ENCODE data around the gene NFKBIZ.

The NFKBIZ gene

GRCh38 chr3:101825904-101826445 is 23.3 kb upstream of the NFKBIZ start:
- DNase-seq (ENCODE audit: low read depth in 2 of 2): no peak

DNA sequence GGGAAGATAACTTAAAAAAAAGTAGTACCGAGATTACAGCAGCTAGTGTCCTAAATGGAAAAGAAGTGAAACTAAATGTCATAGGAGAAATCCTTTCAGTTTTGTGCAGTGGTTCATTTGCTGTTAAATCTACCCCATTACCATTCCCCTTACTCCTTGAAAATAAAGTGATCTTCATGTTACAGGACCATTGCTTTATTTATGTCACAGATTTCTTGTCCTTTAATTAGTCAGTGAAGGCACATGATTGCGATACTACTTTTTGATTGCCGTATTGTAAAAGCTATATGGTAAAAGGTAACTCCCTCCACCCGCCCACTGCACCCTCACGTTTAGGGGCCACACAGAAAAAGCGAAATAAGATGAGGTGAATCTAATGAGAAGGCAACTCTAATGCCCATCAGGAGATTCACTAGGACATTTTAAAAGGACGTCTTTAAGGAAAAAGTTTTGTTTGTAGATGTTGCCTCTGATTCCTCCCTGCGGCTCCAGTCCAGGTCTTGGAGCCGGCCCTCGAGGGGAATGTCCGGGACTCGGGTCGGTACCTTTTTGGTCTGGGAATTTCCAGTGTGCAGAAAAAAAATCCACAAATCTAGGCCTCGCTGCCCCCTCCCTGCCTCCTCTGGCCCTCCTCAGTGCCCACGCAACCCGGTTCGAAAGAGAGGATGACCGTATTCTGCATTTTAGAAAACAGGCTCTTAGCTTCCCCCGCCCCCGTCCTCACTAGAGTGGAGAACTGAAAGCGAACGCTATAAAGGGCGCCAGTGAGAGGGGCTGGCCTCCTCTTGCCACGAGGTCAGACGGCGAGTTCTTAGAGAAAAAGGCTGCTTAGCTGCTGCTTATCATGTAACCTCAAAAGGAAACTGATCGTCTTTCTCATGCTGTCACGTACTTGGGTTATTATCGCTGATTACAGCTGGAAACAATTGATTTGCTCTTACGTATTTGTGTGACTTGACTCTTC is 21.8 kb upstream of the NFKBIZ start:
- peak; percentile 70 to 81 for DNase-seq (ENCODE audit: low read depth in 2 of 2)

DNA sequence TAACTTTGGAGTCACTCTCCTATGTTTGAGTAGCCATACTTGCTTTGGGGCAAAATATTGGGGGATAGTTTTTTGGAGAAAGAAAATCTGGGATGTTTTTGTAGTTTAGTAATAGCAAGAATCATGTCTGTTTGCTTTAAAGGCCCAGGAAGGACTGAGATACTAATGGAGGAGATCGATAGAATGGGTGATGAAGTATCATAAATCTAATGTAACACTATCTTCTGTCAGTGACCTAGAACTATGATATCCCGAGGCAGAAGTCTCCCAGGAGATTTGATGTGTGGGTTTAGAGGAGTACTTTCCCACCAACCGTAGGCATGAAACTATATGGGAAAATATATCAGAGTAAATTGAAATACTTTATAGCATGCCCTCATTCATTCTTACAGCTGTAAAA is 21.0 kb upstream of the NFKBIZ start:
- no peak for DNase-seq (ENCODE audit: low read depth in 2 of 2)

GRCh38 chr3:101828691-101829436 is 20.4 kb upstream of the NFKBIZ start:
- peak in 1 of 2 donors; percentile 28 for DNase-seq (ENCODE audit: low read depth in 2 of 2)

- DNase-seq (ENCODE audit: low read depth in 2 of 2): no peak
Observed at GRCh38 chr3:101829437-101829830, 19.9 kb upstream of the NFKBIZ start.

DNA sequence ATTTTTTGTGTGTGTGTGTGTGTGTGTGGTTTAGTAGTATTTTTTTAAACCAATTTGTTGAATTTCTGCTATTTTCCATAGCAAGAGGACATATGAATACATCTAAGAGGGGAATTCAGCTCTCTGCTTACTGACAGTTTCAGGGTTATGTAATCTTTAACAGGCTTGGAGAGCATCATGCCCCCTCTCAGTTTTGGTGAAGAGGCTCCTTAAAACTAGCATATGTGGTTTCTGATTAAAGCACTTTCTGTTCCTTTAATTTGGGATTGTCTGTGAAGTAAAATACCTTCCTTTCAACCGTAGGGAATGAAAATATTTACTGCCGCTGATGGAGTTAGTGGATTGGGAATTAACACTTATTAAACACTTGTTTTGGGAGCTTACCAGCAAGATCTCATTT is 19.4 kb upstream of the NFKBIZ start:
- no peak for DNase-seq (ENCODE audit: low read depth in 2 of 2)

DNA sequence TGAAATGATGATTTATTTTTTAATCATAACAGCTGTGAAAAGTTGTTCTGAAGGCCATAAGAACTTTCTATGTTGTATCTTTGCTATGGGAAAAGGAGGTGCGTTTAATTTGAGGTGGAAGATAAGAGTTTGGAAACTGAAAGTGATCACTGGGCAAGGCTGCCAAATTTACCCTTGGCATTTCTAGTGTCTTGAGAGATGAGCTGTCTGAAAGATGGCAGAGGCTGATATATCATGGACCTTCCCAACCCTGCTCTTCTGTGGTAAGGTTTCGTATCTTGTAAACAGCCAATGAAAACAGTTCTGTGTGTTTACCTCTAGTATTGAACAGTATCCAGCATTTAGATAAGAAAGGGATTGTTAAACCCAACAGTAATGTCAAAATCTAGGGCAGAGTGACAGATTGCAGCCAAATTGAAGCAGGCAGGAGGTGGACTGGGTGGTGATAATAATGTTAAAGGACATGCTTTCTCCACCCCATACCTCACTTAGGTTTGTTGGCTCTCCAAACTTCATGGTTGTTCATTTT is 15.8 kb upstream of the NFKBIZ start:
- no peak for DNase-seq (ENCODE audit: low read depth in 2 of 2)

- no peak for DNase-seq (ENCODE audit: low read depth in 2 of 2)
Observed at GRCh38 chr3:101835676-101836075, 13.6 kb upstream of the NFKBIZ start.

- no peak for DNase-seq (ENCODE audit: low read depth in 2 of 2)
Observed at GRCh38 chr3:101836160-101836559, 13.2 kb upstream of the NFKBIZ start.

DNA sequence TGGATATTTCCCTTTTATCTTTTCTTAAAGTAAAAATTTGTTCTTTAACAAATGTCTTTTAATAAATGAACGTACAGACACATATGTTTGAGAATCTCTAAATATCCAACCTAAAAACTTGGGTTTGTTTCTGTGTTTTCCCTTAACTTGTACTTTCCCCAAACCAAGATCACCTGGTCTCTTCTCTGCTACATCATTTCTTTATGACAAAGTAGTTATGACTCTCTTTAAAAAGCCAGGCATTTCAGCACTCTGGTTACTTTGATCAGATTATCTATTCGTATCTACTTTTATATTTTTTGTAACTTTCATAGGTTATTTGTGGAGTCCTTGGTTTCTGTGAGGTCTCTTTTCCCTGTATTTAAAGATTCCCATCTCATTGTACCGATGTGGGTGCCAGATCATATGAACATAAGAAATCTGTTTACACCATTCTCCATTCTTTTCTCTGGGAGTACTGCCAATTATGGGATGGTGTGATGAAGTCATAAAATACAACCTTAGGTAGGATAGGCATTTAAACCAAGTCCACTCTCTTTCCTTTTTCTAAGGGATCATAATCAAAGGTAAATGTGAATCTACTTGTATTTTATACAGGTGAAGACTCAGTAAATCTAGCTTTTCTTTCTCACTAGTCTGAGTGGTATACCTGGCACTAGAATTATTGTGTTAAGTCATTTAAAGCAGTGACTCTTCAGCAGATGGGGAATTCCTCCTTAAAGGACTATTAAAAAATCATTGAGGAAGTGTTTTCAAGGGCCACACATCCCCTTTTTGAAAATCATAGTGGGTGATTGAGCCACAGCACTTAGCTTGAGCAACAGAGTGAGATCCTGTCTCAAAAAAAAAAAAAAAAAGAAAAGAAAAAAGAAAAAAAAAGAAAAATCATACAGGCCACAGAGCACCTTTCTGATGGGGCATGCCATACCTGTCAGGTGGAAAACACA is 12.4 kb upstream of the NFKBIZ start:
- DNase-seq (ENCODE audit: low read depth in 2 of 2): no peak

DNA sequence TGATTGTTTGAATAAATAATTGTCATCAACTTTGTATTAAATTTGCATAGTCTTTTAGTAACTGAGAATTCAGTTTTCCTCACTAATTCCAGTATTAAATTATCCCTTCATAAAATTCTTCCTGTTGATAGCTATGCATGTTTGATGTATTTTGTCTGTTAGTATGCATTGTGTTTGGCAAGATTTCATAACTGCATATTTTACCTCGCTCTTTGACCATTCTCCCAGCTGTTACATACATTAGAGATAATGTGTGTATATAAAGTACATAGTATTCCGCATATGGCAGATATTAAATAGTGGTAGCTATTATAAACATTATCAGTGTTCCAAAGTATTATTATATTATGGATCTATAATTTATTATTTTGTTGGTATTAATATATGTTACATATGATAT is 10.6 kb upstream of the NFKBIZ start:
- no peak for DNase-seq (ENCODE audit: low read depth in 2 of 2)

DNA sequence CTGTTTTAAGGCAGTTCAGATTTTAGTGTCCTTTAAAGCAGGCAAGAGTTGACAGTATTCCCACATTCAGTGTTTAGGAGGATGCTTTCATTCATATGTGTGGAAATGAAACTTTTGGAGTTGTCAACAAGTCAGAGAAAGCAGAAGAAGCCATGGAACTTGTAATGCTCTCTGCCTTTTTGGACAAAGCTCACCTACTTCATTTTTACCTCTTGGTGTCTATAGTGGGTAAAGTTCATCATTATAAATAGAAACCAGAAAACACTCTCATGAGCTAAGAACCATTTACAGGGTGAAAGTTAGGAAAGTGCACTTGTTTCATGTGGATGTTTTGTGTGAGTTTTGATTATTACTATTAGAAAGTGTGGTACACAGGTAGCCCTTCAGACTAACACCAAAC is 9.2 kb upstream of the NFKBIZ start:
- DNase-seq (ENCODE audit: low read depth in 2 of 2): no peak

DNA sequence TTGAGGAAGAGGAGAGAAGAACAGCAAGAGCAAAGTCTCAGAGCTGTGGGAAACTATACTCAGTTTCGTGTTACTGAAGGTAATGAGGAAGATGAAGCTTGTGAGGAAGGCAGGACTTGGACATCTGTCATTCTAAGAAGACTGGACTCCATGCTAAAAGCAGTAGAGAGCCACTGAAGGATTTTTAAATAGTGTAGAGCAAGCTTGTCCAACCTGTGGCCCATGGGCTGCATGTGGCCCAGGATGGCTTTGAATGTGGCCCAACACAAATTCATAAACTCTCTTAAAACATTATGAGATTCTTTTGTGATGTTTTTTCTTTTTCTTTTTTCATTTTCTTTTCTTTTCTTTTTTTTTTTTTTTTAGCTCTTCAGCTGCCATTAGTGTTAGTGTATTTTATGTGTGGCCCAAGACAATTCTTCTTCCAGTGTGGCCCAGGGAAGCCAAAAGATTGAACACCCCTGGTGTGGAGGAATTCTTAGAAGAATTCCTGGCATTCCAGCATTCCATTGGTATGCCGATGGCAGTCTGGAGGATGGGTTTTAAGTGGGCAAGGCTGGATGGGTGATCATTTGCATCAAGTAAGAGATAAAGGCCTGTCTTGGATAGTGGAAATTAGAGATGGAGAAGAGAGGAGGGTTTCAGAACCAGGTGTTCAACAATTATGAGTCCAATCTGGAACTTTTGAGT is 6.9 kb upstream of the NFKBIZ start:
- no peak for DNase-seq (ENCODE audit: low read depth in 2 of 2)

GRCh38 chr3:101842935-101843330 is 6.4 kb upstream of the NFKBIZ start:
- DNase-seq (ENCODE audit: low read depth in 2 of 2): no peak

DNA sequence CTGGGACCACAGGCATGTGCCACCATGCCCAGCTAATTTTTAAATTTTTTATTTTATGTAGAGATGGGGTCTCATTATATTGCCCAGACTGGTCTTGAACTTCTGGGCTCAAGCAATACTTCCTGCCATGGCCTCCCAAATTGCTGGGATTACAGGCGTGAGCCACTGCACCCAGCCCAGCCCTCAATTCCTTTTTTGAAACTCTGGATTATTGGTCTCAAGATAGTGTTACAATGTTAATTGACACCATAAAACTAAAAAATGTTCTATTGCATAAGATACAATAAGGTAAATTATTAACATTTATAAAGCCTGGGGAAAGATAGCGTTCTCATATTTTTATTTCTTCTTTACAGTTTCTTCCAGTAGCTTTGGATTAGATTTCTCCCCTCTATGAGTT is 3.9 kb upstream of the NFKBIZ start:
- DNase-seq (ENCODE audit: low read depth in 2 of 2): no peak

GRCh38 chr3:101846709-101847108 is 2.6 kb upstream of the NFKBIZ start:
- DNase-seq (ENCODE audit: low read depth in 2 of 2): no peak

- DNase-seq (ENCODE audit: low read depth in 2 of 2): no peak
Observed at GRCh38 chr3:101847328-101847727, 2.0 kb upstream of the NFKBIZ start.

DNA sequence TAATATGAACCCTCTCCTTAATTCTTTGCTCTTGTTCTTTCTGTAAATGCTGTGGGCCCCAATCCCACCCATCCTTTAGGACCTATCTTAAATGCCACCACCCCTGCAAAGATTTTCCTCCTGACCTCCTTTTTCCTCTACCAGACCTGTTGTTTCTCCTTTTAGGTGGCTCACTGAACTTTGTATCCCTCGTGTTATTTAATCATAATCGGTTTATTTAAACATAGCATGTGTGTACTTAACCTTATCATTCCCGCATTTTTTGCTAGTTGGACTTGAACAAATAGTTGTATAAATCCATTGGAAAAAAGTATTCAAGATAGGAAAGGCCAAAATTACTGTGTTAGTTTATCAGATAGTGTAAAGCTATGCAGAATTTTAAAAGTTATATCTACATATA is 988 bp upstream of the NFKBIZ start:
- no peak for DNase-seq (ENCODE audit: low read depth in 2 of 2)

DNA sequence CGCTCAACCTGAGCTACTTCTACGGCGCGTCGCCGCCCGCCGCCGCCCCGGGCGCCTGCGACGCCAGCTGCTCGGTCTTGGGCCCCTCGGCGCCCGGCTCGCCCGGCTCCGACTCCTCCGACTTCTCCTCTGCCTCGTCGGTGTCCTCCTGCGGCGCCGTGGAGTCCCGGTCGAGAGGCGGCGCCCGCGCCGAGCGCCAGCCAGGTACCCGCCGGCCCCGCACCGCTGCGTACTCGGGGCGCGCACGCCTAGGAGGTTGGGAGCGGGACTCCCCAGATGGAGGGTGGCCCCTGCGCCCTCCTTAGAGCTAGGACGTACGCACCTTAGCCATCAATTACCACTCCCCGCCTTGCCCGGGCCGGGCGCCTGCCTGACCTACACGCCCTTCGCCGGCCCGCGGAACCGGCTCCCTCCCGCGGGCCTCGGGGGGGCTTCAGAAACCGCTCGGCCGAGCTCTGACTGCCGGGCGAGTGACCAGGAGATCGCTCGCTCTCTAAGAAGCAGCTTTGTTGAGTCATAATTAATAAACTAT is 466 bp downstream of the NFKBIZ start:
- DNase-seq (ENCODE audit: low read depth in 2 of 2): peak in 1 of 2 donors; percentile 41

All from stimulated activated CD8-positive, alpha-beta memory T cell treated with anti-CD3 and anti-CD28 coated beads, Interleukin-15, amount 100 ng/mL, for 4 hours (primary cell).